Hepatocyte (in vitro differentiated cells): ENCODE measurements around the gene RTN4RL1.

Source experiments
- EZH2 ChIP-seq: fragments of 200-600 bp; sonication (generic); IDR thresholded peaks from 2 replicates; pipeline ENCODE4 v1.6.1; 2016; ENCODE audit warnings: antibody characterized with exemption, mild to moderate bottlenecking, borderline replicate concordance
- EZH2phosphoT487 ChIP-seq: fragments of 200-600 bp; sonication (generic); IDR thresholded peaks from one replicate; pipeline ENCODE4 v1.6.1; 2018; ENCODE audit warnings: antibody characterized with exemption, mild to moderate bottlenecking, low read depth, moderate library complexity; ENCODE audit not compliant: unreplicated experiment, severe bottlenecking
- TF ChIP-seq, protein P1 (sequence below): fragments of 200-600 bp; sonication (generic); IDR thresholded peaks from 2 replicates; pipeline ENCODE4 v1.5.1; 2016; ENCODE audit warnings: antibody characterized with exemption, mild to moderate bottlenecking; ENCODE audit not compliant: poor library complexity

DNA sequence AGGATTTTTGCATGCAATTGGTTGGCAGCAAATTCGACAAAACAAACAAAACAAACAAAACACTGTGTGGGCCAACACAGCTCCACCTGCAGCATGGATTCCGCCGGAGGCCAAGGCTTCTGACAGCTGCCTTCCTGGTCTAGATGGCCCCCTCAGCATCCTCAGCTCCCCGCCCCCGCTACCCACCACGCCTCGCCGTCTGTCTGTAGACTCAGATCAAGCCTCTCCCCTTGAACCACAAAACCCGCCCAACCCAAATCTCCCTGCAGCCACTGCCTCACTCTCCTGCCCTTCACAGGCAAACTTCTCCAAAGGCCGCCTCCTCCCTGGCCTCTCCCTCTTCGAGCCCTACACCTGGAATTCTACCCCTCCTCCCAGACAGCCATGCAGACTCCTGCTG lies 57.9 kb downstream of the RTN4RL1 start:
- TF ChIP-seq, protein P1, sequence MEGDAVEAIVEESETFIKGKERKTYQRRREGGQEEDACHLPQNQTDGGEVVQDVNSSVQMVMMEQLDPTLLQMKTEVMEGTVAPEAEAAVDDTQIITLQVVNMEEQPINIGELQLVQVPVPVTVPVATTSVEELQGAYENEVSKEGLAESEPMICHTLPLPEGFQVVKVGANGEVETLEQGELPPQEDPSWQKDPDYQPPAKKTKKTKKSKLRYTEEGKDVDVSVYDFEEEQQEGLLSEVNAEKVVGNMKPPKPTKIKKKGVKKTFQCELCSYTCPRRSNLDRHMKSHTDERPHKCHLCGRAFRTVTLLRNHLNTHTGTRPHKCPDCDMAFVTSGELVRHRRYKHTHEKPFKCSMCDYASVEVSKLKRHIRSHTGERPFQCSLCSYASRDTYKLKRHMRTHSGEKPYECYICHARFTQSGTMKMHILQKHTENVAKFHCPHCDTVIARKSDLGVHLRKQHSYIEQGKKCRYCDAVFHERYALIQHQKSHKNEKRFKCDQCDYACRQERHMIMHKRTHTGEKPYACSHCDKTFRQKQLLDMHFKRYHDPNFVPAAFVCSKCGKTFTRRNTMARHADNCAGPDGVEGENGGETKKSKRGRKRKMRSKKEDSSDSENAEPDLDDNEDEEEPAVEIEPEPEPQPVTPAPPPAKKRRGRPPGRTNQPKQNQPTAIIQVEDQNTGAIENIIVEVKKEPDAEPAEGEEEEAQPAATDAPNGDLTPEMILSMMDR = no peak
- TF ChIP-seq EZH2 = no peak
- TF ChIP-seq EZH2phosphoT487 = no peak
